ENCODE results near the gene COL21A1. TPM values are rescaled to one million over a fixed set of nuclear protein-coding genes. Genes with fewer than 3 reads are reported as not detected.

The COL21A1 gene
- total and polyA plus RNA-seq, 2 of the 4 experiments (the other 2 are of a cell fraction), result 0.05 TPM; not detected in 1

- Histone ChIP-seq H4K5ac (ENCODE audit: low read depth, low read length) (no peak overlapping the region), H3K9me3 (ENCODE audit: control insufficient read depth, insufficient read depth, low read length) (peaks cover 3% of the 10 kb centered on the region; the same call in 1 of the 2 replicates), H2BK5ac (ENCODE audit: low read depth, low read length, poor library complexity, severe bottlenecking) (no peak overlapping the region), H3K56ac (ENCODE audit: extremely low read depth, insufficient read depth, low read length) (no peak overlapping the region), H2BK120ac (ENCODE audit: low read depth, low read length) (no peak overlapping the region), H3K4me1 (ENCODE audit: control insufficient read depth, insufficient read depth, low read length) (peaks cover 2% of the 10 kb centered on the region), H2BK20ac (ENCODE audit: low read depth, low read length) (no peak overlapping the region), H2AFZ (replicated peaks; ENCODE audit: low read length, poor library complexity) (no peak overlapping the region), H3K18ac (ENCODE audit: low read depth, low read length) (no peak overlapping the region), H4K91ac (ENCODE audit: insufficient read depth, low read depth, low read length) (no peak overlapping the region), H3K9me1 (ENCODE audit: insufficient read depth, low read length) (no peaks in the 10 kb centered on the region), H3K9ac (ENCODE audit: low read depth, low read length) (no peak overlapping the region), H2AK5ac (ENCODE audit: low read depth, low read length) (no peak overlapping the region), H3K36me3 (ENCODE audit: control insufficient read depth, insufficient read depth, low read length) (no peaks in the 10 kb centered on the region), H2BK15ac (ENCODE audit: low read depth, low read length) (no peak overlapping the region), H3K79me1 (ENCODE audit: low read depth in 1 of 2, low read length in 2 of 2) (no peaks in the 10 kb centered on the region), H3K23ac (ENCODE audit: low read depth, low read length) (no peak overlapping the region), H2AK9ac (replicated peaks; ENCODE audit: low read depth, low read length, poor library complexity) (no peak overlapping the region), H3K27me3 (ENCODE audit: control insufficient read depth, insufficient read depth, low read length) (no peaks in the 10 kb centered on the region), H4K20me1 (ENCODE audit: insufficient read depth, low read length) (no peaks in the 10 kb centered on the region), H3K14ac (replicated peaks; ENCODE audit: low read depth, low read length) (no peak overlapping the region), H3K4me2 (ENCODE audit: low read depth, low read length) (no peak overlapping the region), H3K4me3 (ENCODE audit: insufficient read depth, low read depth, low read length) (no peak overlapping the region), H3K4ac (ENCODE audit: low read depth, low read length) (no peak overlapping the region), H3K27ac (ENCODE audit: insufficient read depth, low read length) (no peak overlapping the region), H4K8ac (ENCODE audit: low read depth in 2 of 2, low read length in 2 of 2) (no peak overlapping the region)
- in situ Hi-C loops (cut with MboI; ENCODE audit: low sequenced_read_pairs), result no loop called here
- DNase-seq (no peak), ATAC-seq (ENCODE audit: low read depth) (no peak)
- dilution Hi-C loops (cut with HindIII; ENCODE audit: low sequenced_read_pairs, unreplicated experiment), result no loop called here
- CTCF ChIA-PET, result no interaction called here
- TF ChIP-seq USF2 (IDR thresholded peaks at IDR 0.05; ENCODE audit: low read depth, low read length) (no peak), BHLHE40 (IDR thresholded peaks at IDR 0.05; ENCODE audit: low read depth, low read length) (no peak), CEBPB (IDR thresholded peaks at IDR 0.05; ENCODE audit: low read depth, low read length) (no peak), MAFK (IDR thresholded peaks at IDR 0.05; ENCODE audit: low read depth, low read length) (no peak), NFE2L2 (IDR thresholded peaks at IDR 0.05; ENCODE audit: low read depth, low read length) (no peak), ELK1 (IDR thresholded peaks at IDR 0.05; ENCODE audit: borderline replicate concordance, low read depth, low read length) (no peak)
- intact Hi-C loops (cut with micrococcal nuclease), result no loop called here
- WGBS, 2 experiments (ENCODE audit: extremely low coverage in 2 of 2, insufficient read length in 1 of 2), result no CpG with 5 or more reads among the region's 4 CpGs
- no TSS peak for BruUV-seq (replicated peaks)
- POLR2A ChIA-PET (ENCODE audit: unreplicated experiment), result no interaction called here
Measured at GRCh38 chr6:56088641-56089040, 158.7 kb downstream of the COL21A1 start.

Measured in IMR-90 (cell line).